DMS53 (cell line): ENCODE data around the gene NDUFS5.
"Not testable (repeated sequence)": the region's sequence is repeated elsewhere in the genome, so short reads cannot be mapped to it uniquely, and the experiment has no call there.

Source experiments
- DNase-seq: peaks from one replicate; lab custom pipeline; 2025; lab: John Stamatoyannopoulos, UW

The NDUFS5 gene

GRCh38 chr1:39026051-39026865 lies at the start of gene NDUFS5:
TSS of gene NDUFS5 (plus strand) at chr1:39026350. CDS start at chr1:39028725, 2,375 bp downstream.
- DNase-seq: peak; percentile 96

DNA sequence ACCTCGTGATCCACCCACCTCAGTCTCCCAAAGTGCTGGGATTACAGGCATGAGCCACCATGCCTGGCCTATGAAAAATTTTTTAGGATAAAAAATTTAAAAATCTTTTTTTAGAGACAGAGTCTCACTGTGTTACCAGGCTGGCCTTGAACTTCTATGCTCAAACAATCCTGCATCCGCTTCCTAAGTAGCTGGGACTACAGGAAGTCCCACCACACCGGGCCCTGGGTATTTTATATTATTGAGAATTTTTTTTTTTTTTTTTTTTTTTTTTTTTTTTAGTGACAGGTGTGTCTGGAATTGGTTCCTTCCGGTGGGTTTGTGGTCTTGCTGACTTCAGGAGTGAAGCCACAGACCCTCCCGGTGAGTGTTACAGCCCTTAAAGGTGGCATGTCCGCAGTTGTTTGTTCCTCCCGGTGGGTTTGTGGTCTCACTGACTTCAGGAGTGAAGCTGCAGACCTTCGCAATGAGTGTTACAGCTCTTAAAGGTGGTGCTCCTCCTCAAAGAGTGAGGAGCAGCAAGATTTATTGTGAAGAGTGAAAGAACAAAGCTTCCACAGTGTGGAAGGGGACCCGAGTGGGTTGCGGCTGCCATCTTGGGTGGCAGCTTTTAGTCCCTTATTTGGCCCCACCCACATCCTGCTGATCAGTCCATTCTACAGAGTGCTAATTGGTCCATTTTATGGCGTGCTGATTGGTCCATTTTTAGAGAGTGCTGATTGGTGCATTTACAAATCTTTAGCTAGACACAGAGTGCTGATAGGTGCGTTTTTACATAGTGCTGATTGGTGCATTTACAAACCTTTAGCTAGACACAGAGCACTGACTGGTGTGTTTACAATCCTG lies 48.5 kb upstream of the NDUFS5 start:
- DNase-seq: not testable (repeated sequence)

DNA sequence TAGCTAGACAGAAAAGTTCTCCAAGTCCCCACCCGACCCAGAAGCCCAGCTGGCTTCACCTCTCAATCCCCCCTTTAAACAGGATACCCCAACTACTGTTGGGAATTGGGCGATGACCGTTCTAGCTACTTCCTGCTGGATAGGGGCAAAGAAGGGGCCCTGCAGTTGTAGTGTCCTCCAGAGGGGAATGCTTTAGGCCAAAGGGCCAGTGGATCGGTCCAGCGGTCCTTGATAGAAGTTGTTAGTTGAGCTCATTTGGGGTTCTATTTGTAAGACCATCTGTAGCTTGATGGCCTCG lies 48.0 kb upstream of the NDUFS5 start:
- peak; percentile 21 for DNase-seq

DNA sequence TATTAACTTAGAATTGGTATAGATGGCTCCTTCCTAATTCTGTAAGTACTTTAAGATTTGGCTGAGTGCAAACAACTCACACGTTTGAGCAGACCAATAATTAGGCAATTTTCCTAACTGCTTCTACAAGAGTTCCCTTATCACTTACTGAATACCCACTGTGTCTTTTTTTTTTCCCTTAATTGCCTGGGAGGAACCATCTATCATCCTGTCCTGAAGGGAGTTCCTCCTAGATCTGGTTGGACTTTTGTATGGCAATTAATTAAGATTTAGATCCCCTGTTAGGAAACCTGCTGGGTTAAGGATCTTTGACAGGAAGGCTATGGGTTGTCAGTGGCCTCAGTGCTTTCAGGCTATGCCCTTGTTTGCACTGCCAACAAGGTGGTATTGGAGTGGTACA lies 46.8 kb upstream of the NDUFS5 start:
- DNase-seq: not testable (repeated sequence)

DNA sequence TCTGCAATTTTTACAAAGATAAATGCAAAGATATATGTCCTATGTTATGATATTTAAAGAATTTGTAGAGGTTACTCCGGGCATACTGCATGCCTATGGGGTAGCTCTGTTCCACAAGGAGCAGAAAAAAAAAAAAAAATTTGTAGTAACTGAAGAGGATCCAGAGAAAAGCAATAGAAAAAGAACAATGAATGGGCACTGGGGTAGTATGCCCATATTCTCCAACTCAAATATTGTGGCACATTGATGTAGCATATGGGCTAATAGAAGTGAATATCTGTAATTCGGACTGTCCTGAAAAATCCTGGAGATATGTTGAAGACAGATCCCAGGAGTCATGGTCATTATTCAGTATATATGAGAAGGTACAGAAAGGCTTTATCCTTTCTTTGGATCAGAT lies 36.2 kb upstream of the NDUFS5 start:
- no peak for DNase-seq

GRCh38 chr1:38990386-38990737 lies 35.8 kb upstream of the NDUFS5 start:
- DNase-seq: no peak

- DNase-seq: peak; percentile 98
Measured at GRCh38 chr1:38990738-38991637, 35.2 kb upstream of the NDUFS5 start, which contains the start of gene AKIRIN1. TSS of gene AKIRIN1 (plus strand) at chr1:38991276. CDS start at chr1:38991381, 105 bp downstream.

DNA sequence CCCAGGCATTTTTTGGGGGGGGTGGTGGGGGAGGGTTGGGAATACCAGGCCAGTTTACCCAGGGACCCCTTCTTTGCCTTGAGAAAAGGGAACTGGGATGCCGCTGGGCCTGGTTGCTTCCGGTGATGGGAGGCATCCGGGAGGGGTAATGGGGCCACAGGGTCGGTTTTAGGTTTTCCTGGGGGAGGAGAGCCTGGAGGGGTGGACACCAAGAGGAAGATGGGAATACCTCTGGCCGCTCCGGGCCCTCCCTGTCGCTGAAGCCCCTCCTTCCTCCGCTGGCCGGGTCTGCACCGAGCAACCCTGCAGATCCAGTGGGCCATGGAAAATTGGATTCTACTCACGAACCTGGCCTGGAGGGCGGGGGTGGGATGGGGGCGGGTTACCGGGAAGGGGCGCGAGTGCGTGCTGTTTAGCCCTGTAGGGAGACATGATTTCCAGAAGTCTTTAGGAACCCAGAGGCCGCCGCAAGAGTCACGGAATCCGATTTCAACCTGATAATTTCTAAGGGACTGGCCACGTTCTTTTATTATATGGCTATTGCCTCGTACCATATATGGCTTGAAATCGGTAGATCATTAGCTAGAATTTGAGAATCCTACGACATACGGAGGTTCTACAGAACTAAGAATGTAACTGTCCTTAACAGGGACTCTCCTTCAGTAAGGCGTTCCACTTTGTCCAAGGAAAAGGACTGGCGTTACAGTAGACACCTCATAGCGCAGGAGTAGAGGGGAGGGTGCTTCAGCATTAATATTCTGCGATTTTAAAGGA lies 34.3 kb upstream of the NDUFS5 start:
- peak; percentile 61 for DNase-seq

DNA sequence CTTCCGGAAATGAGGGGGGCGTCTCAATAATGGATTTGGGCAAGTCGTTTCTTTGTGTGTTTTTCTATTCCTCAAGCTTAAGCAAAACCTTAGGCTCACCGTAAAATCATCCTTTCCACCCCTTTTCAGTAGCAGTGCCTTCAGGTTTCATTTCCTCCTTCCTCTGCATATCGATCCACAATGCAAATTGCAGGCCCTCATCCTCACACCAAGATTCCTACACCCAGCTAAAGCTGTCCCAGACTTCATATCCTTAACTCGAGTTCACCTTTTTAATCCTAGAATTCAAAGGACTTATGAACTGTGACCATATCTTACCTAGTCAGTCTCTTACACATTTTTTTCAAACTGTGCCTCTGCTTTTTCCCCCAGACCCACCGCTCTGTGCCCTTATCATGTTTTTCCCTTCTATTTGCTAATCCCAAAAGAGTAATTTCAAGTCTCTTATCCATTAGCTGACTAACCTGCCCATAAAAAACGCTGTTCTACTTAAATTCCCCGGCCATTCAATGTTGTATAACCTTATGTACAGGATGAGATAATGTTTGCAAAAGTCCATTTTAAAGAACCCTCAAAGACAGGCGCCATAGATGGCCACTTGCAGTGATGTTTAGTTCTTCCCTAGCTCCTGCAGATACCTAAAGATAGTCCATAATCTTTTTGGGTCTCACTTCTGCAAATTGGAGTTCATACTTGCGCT lies 33.6 kb upstream of the NDUFS5 start:
- no peak for DNase-seq

GRCh38 chr1:38994196-38994595 lies 32.0 kb upstream of the NDUFS5 start:
- DNase-seq: no peak

GRCh38 chr1:38997034-38997900 lies 28.9 kb upstream of the NDUFS5 start:
- no peak for DNase-seq

GRCh38 chr1:38997901-38998190 lies 28.3 kb upstream of the NDUFS5 start:
- DNase-seq: no peak

GRCh38 chr1:39001516-39002421 lies 24.4 kb upstream of the NDUFS5 start:
- no peak for DNase-seq

- DNase-seq: no peak
Measured at GRCh38 chr1:39003281-39003680, 22.9 kb upstream of the NDUFS5 start.

- DNase-seq: no peak
Measured at GRCh38 chr1:39003794-39004193, 22.4 kb upstream of the NDUFS5 start.

DNA sequence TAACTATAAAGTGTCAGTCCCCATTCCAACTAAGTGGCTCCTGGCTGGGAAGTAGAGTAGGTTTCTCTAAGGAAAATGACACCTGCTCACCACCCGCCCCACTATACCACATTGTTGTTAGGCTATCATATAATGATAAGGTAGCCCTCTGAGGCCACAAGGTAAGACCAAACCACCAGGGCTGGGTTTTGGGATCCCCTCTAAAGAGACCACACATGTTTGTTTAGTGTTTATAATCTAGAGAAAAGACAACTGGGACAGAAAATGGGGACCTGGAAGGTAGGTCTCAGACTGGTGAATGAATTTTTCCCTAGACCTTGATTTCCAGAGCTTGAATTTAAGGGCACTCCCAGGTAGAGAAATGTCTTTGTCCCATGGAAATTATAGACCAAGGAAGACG lies 19.9 kb upstream of the NDUFS5 start:
- no peak for DNase-seq

GRCh38 chr1:39006726-39007645 lies 19.2 kb upstream of the NDUFS5 start:
- DNase-seq: no peak

DNA sequence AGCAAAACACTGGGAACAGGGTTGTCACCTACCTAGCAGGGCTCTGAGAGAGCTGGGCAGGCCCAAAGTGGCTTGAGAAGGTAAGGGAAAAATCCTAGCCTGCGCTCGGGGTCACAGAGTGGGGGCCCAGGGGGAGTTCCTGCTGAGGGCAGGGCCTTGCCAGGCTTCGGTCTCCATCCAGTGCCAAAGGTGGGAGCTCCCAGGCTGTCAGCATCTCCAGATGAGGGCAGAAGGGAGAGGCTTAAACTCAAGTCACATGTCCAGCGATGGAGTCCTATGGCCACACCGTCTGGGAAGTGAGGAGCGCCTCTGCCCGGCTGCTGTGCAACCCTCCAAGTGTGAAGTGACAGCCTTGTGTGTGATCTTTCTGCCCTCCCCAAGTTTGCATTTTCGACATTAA lies 11.2 kb upstream of the NDUFS5 start:
- not testable (repeated sequence) for DNase-seq
